Stimulated activated CD4-positive, alpha-beta T cell treated with anti-CD3 and anti-CD28 coated beads, Interleukin-15, amount 100 ng/mL, for 24 hours (primary cell): ENCODE results near the gene TBX21.
A peak's percentile ranks its signal among the peaks of the same experiment; 100 is the strongest.
"Not testable (repeated sequence)": the region's sequence is repeated elsewhere in the genome, so short reads cannot be mapped to it uniquely, and the experiment has no call there.

Experiments
- DNase-seq: peaks from one replicate; pipeline ENCODE4 v3.0.0-alpha.2; 2020

The TBX21 gene

GRCh38 chr17:47732399-47733046, 513 bp upstream of the TBX21 start:
- DNase-seq = no peak

GRCh38 chr17:47733674-47734410, 806 bp downstream of the TBX21 start:
- no peak for DNase-seq

GRCh38 chr17:47735139-47735464, 2.1 kb downstream of the TBX21 start:
- DNase-seq = no peak

- DNase-seq = no peak
Observed at GRCh38 chr17:47735536-47736011, 2.5 kb downstream of the TBX21 start.

GRCh38 chr17:47736501-47737495, 3.8 kb downstream of the TBX21 start:
- DNase-seq = no peak

- DNase-seq = no peak
Observed at GRCh38 chr17:47738178-47738577, 5.1 kb downstream of the TBX21 start.

GRCh38 chr17:47739150-47739549, 6.1 kb downstream of the TBX21 start:
- DNase-seq = no peak

- DNase-seq = not testable (repeated sequence)
Observed at GRCh38 chr17:47739945-47740344, 6.9 kb downstream of the TBX21 start.

- no peak for DNase-seq
Observed at GRCh38 chr17:47741109-47741792, 8.2 kb downstream of the TBX21 start.

GRCh38 chr17:47741793-47742145, 8.7 kb downstream of the TBX21 start:
- DNase-seq = no peak

- DNase-seq = peak; percentile 55
Observed at GRCh38 chr17:47742319-47743181, 9.5 kb downstream of the TBX21 start.

GRCh38 chr17:47744168-47745036, 11.4 kb downstream of the TBX21 start:
- DNase-seq = no peak

GRCh38 chr17:47745037-47745380, 12.0 kb downstream of the TBX21 start:
- DNase-seq = no peak

GRCh38 chr17:47751471-47751870, 18.4 kb downstream of the TBX21 start:
- no peak for DNase-seq

- DNase-seq = no peak
Observed at GRCh38 chr17:47757386-47757785, 24.4 kb downstream of the TBX21 start.

GRCh38 chr17:47760409-47761140, 27.5 kb downstream of the TBX21 start:
- DNase-seq = no peak

- no peak for DNase-seq
Observed at GRCh38 chr17:47762728-47763127, 29.7 kb downstream of the TBX21 start.

GRCh38 chr17:47763913-47764582, 31.0 kb downstream of the TBX21 start:
- DNase-seq = no peak

GRCh38 chr17:47773649-47774048, 40.6 kb downstream of the TBX21 start:
- not testable (repeated sequence) for DNase-seq

- DNase-seq = no peak
Observed at GRCh38 chr17:47774331-47774730, 41.3 kb downstream of the TBX21 start.
